HG03378 (cell line): Measurements from ENCODE around the gene HDGFL2.

Experiments
- ATAC-seq: cut with Tn5 transposase; IDR thresholded peaks from one replicate; pipeline ENCODE4 v1.9.1; 2021; ENCODE audit warnings: mild to moderate bottlenecking, moderate library complexity; ENCODE audit not compliant: unreplicated experiment

HDGFL2 gene

GRCh38 chr19:4464815-4465581, 7.1 kb upstream of the HDGFL2 start:
- ATAC-seq, result no peak

GRCh38 chr19:4467835-4468234, 4.3 kb upstream of the HDGFL2 start:
- ATAC-seq, result no peak

DNA sequence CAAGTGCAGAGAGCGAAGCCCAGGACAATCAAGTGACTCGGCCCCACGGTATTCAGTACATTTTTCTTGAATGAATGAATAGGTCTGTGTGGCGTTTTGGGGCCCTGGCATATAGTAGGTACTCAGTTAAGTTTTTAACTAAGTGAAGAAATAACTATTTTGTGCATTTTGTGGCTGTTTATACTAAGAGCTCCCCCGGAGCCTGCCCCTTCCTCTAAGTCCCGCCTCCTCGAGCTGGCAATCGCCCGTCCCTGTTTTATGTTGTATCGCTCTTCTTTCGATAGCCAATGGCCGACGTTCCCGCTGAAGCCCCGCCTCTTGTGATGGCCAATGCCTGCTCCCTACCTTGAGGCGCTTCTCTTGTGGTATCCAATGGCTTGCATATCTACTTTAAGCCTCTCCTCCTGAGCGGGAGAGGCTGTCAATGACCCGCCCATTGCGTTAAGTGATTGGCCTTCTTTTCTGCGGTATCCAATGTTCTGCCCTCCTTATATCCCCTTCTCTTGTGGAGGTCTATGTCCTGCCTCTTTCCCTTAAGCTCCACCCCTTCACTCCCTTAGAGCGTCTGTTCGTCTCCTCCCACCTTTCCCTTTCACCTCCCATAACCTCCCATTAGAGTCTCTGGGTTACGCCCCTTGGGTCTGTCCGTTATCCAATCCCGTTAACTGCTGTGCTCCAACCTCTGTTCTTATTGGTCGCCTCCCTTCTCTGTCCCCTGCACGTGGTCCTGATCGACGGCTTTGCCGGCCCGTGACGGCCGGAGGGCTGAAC, 509 bp upstream of the HDGFL2 start:
- ATAC-seq, result peak; percentile 86

- ATAC-seq, result no peak
These were observed 1.1 kb downstream of the HDGFL2 start for GRCh38 chr19:4473011-4473762.

GRCh38 chr19:4473763-4474513, 1.8 kb downstream of the HDGFL2 start:
- ATAC-seq, result no peak

DNA sequence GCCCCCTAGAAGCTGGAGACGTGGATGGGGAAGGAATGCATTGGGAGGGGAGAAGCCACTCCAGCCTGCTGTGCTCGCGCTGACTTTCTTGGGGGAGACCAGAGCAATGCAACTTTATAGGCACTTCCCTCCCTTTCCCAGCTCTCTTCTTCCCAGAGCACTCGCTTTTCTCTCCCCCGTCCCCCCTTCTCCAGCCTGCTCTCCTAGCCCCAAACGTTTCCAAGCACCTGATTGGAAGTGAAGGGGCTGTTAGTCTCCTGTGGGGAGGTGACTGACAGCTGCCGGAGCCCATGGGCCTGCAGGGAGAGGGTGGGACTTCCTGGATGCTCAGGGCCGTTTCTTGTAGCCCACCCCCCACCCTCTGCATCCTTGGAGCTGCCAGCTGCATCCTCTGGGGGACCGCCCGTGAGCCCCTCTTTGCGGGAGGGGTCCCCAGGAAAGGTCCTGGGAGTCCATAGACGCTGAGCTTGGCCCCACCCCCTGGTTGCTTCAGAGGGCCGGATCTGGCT, 2.5 kb downstream of the HDGFL2 start:
- ATAC-seq, result no peak

DNA sequence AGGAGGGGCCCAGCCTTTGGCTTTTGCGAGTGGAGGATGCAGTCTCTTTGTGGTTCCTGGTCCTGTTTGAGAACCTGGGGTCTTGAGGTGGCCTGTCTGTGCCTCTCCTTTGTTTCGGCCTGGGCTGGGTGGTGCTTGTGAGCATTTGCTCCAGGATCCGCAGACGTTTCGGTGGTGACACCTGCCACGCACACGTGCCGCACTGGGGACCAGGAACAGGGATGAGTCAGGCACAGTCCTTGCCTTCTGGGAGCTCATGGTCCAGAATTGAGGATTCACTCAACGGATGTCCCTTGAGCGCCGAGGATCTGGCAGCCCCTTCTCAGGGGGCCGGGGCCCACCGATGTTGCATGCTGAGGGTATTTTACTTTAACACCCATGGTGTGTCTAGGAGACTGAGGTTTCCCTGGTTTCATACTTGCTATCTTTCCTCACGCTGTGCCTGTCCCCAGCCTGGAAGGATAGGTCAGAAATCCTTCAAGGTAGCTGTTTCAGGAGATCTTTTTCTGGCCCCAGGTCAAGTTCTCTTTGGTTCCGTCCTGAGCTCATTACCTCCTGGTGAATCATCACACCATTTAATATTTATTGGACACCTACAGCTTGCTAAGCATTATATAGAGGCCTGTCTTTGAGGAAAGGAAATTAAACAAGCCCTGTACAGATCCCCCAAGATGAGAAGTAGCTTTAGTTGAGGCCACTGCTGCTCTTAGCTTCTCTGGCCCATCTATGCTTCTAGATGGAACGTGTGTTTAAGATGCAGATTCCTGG, 5.1 kb downstream of the HDGFL2 start:
- ATAC-seq, result no peak

DNA sequence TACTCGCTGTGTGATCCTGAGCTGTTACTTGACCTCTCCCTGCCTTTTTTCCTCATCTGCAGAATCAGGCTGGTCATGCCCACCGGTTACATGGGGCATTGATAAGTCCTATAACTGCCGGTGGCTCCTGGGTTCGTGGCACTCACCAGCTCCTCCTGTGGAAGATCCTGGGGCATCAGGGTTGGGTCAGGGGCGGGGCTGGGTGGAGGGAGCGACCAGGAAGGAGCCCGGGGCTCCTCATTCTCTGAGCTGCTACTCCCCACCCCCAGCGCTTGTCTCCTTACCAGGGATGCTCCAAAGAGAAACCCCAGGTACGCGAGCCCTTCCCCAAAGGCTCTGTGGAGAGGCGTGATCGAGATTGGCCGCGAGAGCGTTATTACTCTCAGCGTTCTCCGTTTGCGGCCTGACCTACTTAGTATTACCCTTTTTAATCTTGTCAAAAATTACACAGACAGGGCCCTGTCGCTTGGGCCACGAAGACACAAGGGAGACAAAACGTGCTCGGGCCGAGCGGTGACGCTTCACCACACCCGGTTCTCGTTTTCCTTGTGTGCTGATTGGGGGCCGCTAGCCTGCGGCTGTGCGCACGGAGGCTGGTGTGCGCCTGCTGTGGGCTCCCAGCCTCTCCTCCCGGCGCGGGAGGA, 10.7 kb downstream of the HDGFL2 start:
- no peak for ATAC-seq

DNA sequence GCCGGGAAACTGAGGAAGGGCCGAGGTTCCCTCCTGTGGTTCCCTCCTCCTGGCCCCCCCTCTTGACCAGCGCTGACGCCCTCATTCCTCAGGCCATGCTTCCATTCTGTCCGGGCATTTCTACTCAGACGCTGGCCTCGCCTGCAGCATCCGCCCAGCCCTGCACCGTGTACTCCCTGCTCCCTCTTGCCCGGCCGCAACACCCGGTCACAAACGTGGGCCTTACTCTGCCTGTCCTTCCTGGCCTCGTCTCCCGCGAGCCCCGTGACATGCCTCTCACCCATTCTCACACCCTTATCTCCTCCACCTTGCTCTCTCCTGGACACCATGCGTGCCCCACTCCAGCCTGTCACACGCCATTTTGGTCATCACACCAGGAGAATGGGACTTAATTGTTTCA, 11.3 kb downstream of the HDGFL2 start:
- ATAC-seq, result no peak

GRCh38 chr19:4487572-4487971, 15.5 kb downstream of the HDGFL2 start:
- ATAC-seq, result no peak

- ATAC-seq, result no peak
These were observed 16.4 kb downstream of the HDGFL2 start for GRCh38 chr19:4488496-4488895.

- ATAC-seq, result no peak
These were observed 19.3 kb downstream of the HDGFL2 start for GRCh38 chr19:4491446-4491845.

DNA sequence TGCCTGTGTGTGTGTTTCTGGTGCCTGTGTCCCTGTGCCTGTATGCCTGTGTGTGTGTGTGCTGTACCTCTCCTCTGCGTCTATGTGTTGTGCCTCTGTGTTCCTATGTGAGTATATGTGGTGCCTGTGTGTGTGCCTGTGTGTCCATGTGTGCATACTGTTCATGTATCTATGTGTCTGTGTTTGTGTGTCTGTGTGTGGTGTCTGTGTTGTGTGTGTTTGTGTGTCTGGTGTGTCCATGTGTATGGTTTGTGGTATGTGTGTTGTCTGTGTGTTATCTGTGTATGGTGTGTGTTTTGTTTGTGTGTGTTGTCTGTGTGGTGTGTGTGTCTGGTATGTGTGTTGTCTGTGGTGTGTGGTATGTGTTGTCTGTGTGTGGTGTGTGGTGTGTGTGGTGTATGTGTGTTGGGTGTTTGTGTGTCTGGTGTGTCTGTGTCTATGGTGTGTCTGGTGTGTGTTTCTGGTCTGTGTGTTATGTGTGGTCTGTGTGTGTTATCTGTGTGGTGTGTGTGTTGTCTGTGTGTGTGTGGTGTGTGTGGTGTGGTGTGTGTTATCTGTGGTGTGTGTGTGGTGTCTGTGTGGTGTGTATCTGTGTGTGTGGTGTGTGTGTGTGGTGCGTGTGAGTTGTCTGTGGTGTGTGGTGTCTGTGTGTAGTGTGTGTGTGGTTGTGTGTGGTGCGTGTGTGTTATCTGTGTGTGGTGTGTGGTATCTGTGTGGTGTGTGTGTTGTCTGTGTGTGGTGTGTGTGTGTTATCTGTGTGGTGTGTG, 20.4 kb downstream of the HDGFL2 start:
- no peak for ATAC-seq

- no peak for ATAC-seq
These were observed 21.2 kb downstream of the HDGFL2 start for GRCh38 chr19:4493104-4493928.

DNA sequence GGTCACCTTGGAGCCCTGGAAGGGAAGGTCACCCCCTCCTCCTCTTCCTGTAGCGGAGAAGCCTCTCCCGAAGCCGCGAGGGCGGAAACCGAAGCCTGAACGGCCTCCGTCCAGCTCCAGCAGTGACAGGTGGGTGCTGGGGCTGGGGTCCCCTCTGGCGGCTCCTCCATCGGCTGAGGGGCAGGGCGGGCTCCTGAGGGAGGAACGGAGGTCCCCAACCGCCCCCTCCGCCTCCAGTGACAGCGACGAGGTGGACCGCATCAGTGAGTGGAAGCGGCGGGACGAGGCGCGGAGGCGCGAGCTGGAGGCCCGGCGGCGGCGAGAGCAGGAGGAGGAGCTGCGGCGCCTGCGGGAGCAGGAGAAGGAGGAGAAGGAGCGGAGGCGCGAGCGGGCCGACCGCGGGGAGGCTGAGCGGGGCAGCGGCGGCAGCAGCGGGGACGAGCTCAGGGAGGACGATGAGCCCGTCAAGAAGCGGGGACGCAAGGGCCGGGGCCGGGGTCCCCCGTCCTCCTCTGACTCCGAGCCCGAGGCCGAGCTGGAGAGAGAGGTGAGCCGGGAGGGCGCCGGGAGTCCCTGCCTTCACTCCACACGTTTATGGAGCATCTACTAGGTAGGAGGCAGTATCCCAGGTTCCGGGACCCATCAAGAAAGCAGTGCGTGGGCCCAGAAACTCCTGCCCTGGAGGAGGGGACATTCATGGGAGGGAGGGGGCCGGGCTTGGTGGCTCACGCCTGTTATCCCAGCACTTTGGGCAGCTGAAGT, 22.0 kb downstream of the HDGFL2 start:
- ATAC-seq, result no peak

GRCh38 chr19:4494691-4495064, 22.6 kb downstream of the HDGFL2 start:
- no peak for ATAC-seq

DNA sequence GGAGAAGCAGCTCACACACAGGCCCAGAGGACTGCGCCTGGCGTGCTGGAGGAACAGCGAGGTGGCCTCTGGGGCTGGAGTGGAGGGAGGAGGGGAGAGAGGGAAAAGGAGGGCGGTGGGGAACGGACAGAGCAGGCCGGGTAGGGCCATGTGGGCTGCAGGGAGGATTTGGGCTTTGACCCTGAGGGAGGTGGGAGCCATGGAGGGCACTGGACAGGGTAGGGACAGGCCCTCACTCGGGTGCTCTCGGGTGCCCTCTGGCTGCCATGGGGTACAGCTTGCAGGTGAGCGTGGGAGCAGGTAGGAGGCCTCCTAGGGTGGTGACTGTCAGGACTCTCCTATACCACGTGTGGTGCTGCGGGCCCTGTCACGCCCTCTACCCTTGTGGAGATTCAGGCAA, 23.4 kb downstream of the HDGFL2 start:
- no peak for ATAC-seq
